Measurements from ENCODE around the gene SLC2A6. TPM values are rescaled to one million over a fixed set of nuclear protein-coding genes. Genes with fewer than 3 reads are reported as not detected.

SLC2A6 gene
- polyA plus RNA-seq, 1 experiment: 1.7 TPM

- no peak overlapping the region for H3K27ac ChIP-seq (ENCODE audit: low read depth, low read length)
- H3K27me3 ChIP-seq (ENCODE audit: control insufficient read depth, insufficient read depth, low read length): peaks cover 35% of the 10 kb centered on the region
- DNase-seq (ENCODE audit: low read depth, low spot score): no peak
- POLR2A ChIA-PET: no interaction called here
- TF ChIP-seq, protein P1, sequence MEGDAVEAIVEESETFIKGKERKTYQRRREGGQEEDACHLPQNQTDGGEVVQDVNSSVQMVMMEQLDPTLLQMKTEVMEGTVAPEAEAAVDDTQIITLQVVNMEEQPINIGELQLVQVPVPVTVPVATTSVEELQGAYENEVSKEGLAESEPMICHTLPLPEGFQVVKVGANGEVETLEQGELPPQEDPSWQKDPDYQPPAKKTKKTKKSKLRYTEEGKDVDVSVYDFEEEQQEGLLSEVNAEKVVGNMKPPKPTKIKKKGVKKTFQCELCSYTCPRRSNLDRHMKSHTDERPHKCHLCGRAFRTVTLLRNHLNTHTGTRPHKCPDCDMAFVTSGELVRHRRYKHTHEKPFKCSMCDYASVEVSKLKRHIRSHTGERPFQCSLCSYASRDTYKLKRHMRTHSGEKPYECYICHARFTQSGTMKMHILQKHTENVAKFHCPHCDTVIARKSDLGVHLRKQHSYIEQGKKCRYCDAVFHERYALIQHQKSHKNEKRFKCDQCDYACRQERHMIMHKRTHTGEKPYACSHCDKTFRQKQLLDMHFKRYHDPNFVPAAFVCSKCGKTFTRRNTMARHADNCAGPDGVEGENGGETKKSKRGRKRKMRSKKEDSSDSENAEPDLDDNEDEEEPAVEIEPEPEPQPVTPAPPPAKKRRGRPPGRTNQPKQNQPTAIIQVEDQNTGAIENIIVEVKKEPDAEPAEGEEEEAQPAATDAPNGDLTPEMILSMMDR (IDR thresholded peaks at IDR 0.05; ENCODE audit: low read depth, low read length): no peak
- H3K9me3 ChIP-seq (ENCODE audit: control insufficient read depth, insufficient read depth, low read length): no peaks in the 10 kb centered on the region; the same call in 1 of the 2 replicates
- H3K4me3 ChIP-seq (ENCODE audit: low read depth, low read length): no peak overlapping the region
- CTCF ChIA-PET: no interaction called here
Measured at GRCh38 chr9:133489253-133490190, 10.6 kb upstream of the SLC2A6 start.

DNA sequence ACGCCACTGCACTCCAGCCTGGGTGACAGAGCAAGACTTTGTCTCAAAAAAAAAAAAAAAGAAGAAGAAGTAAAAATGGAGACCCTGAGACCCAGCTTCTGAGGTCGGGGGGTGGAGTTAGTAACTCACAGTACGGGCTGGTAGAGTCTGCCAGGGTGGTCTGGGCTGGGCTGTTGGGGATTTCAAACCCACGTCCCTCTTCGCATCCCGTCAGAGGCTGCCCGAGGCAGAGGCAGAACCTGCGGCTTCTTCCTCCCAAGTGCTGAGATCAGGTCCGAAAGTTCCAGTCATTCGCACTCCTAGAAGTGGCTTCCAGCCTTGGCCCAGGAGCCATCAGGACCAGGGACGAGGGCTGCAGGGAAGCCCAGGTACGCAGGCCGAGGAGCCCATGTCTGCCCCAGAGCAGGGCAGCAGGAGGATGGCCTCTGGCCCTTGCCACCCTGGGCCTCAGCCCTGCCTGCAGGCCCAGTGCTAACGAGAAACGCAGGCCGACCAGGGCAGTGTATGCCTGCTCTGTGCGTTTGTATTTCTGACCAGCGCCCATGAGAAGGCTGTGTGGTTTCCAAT, 9.9 kb upstream of the SLC2A6 start:
- POLR2A ChIA-PET: no interaction called here
- CTCF ChIA-PET: interaction anchor here (0.7 to 1.2 kb wide), 3 partner anchors 44 to 341 kb away, joined by 3 to 4 read pairs (median 4); no protein-coding TSS in a partner anchor
- TF ChIP-seq, protein P1 (IDR thresholded peaks at IDR 0.05; ENCODE audit: low read depth, low read length): no peak

DNA sequence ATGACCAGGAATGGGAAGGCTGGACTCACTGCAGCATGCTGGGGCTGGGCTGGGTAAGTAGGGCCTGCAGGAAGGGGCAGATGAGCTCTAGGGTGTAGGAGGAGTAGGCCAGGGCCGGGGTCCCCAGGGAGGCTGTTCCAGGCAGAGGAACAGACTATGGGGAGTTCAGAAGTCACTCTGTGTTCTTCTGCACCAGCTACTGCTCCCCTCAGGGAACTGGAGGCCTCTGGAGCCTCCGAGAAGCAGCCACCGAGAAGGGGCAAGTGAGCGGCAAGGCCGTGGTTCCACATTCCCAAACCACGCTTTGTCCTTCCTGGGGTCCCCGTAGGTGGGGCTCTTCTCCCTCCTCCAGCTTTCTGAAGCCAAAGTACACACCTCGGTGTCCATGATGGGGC, 8.4 kb upstream of the SLC2A6 start:
- H3K4me3 ChIP-seq (ENCODE audit: low read depth, low read length): no peak overlapping the region
- H3K9me3 ChIP-seq (ENCODE audit: control insufficient read depth, insufficient read depth, low read length): no peaks in the 10 kb centered on the region; the same call in 1 of the 2 replicates
- TF ChIP-seq, protein P1 (IDR thresholded peaks at IDR 0.05; ENCODE audit: low read depth, low read length): no peak
- POLR2A ChIA-PET: no interaction called here
- CTCF ChIA-PET: interaction anchor here (1.1 to 2.0 kb wide), 8 partner anchors 27 to 319 kb away, joined by 3 to 25 read pairs (median 6); partner anchors contain the start of genes CACFD1, SURF1 and SURF2
- no peak overlapping the region for H3K27ac ChIP-seq (ENCODE audit: low read depth, low read length)
- peaks cover 28% of the 10 kb centered on the region for H3K27me3 ChIP-seq (ENCODE audit: control insufficient read depth, insufficient read depth, low read length)
- DNase-seq (ENCODE audit: low read depth, low spot score): no peak

More for the DNA sequence above, 9.9 kb upstream of the SLC2A6 start:
- no peak overlapping the region for H3K27ac ChIP-seq (ENCODE audit: low read depth, low read length)
- H3K27me3 ChIP-seq (ENCODE audit: control insufficient read depth, insufficient read depth, low read length): peaks cover 33% of the 10 kb centered on the region
- no peak for DNase-seq (ENCODE audit: low read depth, low spot score)
- H3K4me3 ChIP-seq (ENCODE audit: low read depth, low read length): no peak overlapping the region
- H3K9me3 ChIP-seq (ENCODE audit: control insufficient read depth, insufficient read depth, low read length): no peaks in the 10 kb centered on the region; the same call in 1 of the 2 replicates

DNA sequence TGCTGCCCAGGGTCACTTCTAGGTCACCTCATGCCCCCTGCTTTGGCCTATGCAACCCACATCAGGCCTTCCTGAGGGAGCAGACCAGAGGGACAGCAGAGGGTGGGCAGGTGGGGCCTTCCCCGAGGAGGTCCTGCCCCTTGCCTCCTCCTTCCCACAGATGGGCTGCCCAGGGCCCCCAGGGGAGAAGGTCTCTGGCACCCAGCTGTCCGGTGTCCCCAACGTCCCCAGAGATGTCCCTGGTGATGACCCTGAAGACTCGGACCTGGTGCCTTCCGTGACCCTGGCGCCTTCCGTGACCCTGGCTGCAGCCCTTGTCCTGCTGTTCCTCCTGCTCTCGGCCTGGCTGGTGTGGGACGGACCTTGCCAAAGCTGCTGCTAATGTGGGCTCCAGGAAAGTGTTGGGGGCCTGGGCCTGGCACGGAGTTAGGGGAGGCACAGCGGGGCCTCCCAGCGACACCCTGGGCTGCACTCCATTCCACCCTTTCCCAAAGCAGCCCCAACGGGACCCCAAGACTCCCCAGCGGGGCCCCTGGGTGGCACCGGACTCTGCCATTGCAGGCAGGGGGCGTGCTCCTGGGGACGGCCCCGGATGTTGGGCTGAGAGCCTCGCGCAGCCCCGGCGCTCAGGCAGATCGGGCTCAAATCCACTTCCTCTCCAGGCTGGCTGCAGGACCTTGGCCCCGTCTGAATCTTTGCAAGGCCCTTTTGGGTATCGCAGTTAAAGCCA, 6.8 kb upstream of the SLC2A6 start:
- H3K9me3 ChIP-seq (ENCODE audit: control insufficient read depth, insufficient read depth, low read length): no peaks in the 10 kb centered on the region; the same call in 1 of the 2 replicates
- TF ChIP-seq, protein P1 (IDR thresholded peaks at IDR 0.05; ENCODE audit: low read depth, low read length): no peak
- ChIA-PET CTCF (interaction anchor here (0.8 to 2.0 kb wide), 8 partner anchors 71 to 305 kb away, joined by 3 to 13 read pairs (median 6); no protein-coding TSS in a partner anchor), POLR2A (no interaction called here)
- no peak overlapping the region for H3K4me3 ChIP-seq (ENCODE audit: low read depth, low read length)
- DNase-seq (ENCODE audit: low read depth, low spot score): no peak
- H3K27ac ChIP-seq (ENCODE audit: low read depth, low read length): no peak overlapping the region
- H3K27me3 ChIP-seq (ENCODE audit: control insufficient read depth, insufficient read depth, low read length): peaks cover 20% of the 10 kb centered on the region

Measured in AG04450 (cell line).